Vagina (tissue), 2 donors: Measurements from ENCODE around the gene DOCK8. TPM values are rescaled to one million over a fixed set of nuclear protein-coding genes. Genes with fewer than 3 reads are reported as not detected.

Experiments used
- DNase-seq, 2 donors: peaks; one replicate each; pipeline ENCODE4 v3.0.0-alpha.2; 2017; ENCODE audit errors: extremely low spot score in 2 of 2
- H3K27ac ChIP-seq: fragments of 200-600 bp; sonication (generic); one replicate; pipeline ENCODE4 v1.5.1; 2019
- H3K27me3 ChIP-seq: fragments of 200-600 bp; sonication (generic); one replicate; pipeline ENCODE4 v1.5.1; 2019
- H3K36me3 ChIP-seq, 2 donors: fragments of 200-600 bp; sonication (generic); one replicate each; pipeline ENCODE4 v1.5.1; 2017 to 2019
- H3K4me1 ChIP-seq: fragments of 200-600 bp; sonication (generic); one replicate; pipeline ENCODE4 v1.5.1; 2019
- H3K4me3 ChIP-seq, 2 donors: fragments of 200-600 bp; sonication (generic); 1 replicate in 1 of 2; 2 replicates in 1 of 2; pipeline ENCODE4 v1.5.1; 2016 to 2019
- H3K9me3 ChIP-seq: fragments of 200-600 bp; sonication (generic); one replicate; pipeline ENCODE4 v1.5.1; 2019
- CTCF ChIP-seq, 3 experiments: fragments of 450-650 bp in 2 of 3; fragments of 200-600 bp in 1 of 3; sonication (generic) in 1 of 3; IDR thresholded peaks; one replicate each; pipeline ENCODE4 v1.5.1; 2017 to 2019; ENCODE audit warnings: antibody characterized with exemption in 3 of 3, mild to moderate bottlenecking in 2 of 3, moderate library complexity in 2 of 3
- POLR2A ChIP-seq, 2 donors: fragments of 450-650 bp; IDR thresholded peaks; one replicate each; pipeline ENCODE4 v1.6.1; 2017; ENCODE audit warnings: antibody characterized with exemption in 2 of 2, mild to moderate bottlenecking in 2 of 2, moderate library complexity in 2 of 2
- POLR2AphosphoS5 ChIP-seq, 2 donors: sonication (generic); formaldehyde crosslinking; IDR thresholded peaks; one replicate each; pipeline ENCODE4 v1.9.0; 2017; ENCODE audit warnings: antibody characterized with exemption in 2 of 2, mild to moderate bottlenecking in 2 of 2, low read depth in 1 of 2; ENCODE audit not compliant: insufficient read depth in 1 of 2
- intact Hi-C: fragments of 100-400 bp; cut with DNase I; formaldehyde crosslinking; loops from one replicate; pipeline ENCODE4 v1.15.1; 2023
- total RNA-seq: library from RNA; depleted of rRNA; stranded (reverse); fragments of >200 nt; gene quantifications from one replicate; pipeline ENCODE4 v1.2.3, GENCODE V29; 2016

The DOCK8 gene
- total RNA-seq, 1 donor from 2014 or later = 18.4 TPM

GRCh38 chr9:303502-303901, 88.8 kb downstream of the DOCK8 start:
- Histone ChIP-seq H3K9me3 (no peaks in the 10 kb centered on the region), H3K4me3 (no peak overlapping the region), H3K27ac (no peak overlapping the region), H3K27me3 (no peaks in the 10 kb centered on the region), H3K4me1 (peaks cover 9% of the 10 kb centered on the region), H3K36me3 (no peaks in the 10 kb centered on the region)
- TF ChIP-seq POLR2A (IDR thresholded peaks at IDR 0.05) (no peak), CTCF (IDR thresholded peaks at IDR 0.05) (no peak), POLR2AphosphoS5 (IDR thresholded peaks at IDR 0.05; ENCODE audit: insufficient read depth in 1 of 2, low read depth in 1 of 2) (no peak)
- intact Hi-C loops = no loop called here
- no peak for DNase-seq

GRCh38 chr9:304106-304505, 89.4 kb downstream of the DOCK8 start:
- intact Hi-C loops = no loop called here
- no peak for DNase-seq
- no peaks in the 10 kb centered on the region for H3K36me3 ChIP-seq
- no peaks in the 10 kb centered on the region for H3K9me3 ChIP-seq
- H3K4me1 ChIP-seq = peaks cover 9% of the 10 kb centered on the region
- H3K27ac ChIP-seq = no peak overlapping the region
- no peaks in the 10 kb centered on the region for H3K27me3 ChIP-seq
- H3K4me3 ChIP-seq = no peak overlapping the region
- TF ChIP-seq CTCF (IDR thresholded peaks at IDR 0.05) (no peak), POLR2AphosphoS5 (IDR thresholded peaks at IDR 0.05; ENCODE audit: insufficient read depth in 1 of 2, low read depth in 1 of 2) (no peak), POLR2A (IDR thresholded peaks at IDR 0.05) (no peak)

DNA sequence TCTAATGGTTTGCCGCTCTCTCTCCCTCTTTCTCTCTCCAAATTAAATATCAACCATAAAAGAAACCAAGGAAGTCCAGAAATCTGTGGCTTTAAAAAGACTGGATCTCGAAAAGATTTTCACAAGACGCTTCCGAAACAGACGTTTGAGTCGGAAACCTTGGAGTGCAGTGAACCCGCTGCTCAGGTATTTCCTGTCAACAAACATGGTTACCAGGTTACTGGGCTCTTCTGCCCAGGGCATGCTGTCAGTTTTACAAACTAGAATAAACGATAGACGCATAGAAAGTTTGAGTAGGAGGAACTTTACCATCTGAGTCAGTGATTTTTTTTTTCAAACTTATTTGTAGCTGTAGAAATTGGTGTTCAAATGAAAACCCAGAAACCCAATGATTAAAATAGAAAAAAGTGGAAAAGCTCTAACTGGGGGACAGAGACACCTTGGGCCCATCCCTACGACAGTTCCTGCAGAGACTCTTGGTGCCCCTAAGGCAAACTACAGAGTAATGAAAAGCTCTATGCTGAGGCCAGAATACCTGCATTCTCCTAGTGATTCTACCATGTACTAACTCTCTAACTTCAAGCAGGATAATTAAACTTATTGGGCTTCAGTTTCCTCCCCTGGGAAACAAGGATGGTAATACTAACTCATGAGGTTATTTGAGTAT, 90.0 kb downstream of the DOCK8 start:
- Histone ChIP-seq H3K36me3 (no peaks in the 10 kb centered on the region), H3K9me3 (no peaks in the 10 kb centered on the region), H3K27ac (no peak overlapping the region), H3K4me1 (peaks cover 9% of the 10 kb centered on the region), H3K27me3 (no peaks in the 10 kb centered on the region), H3K4me3 (no peak overlapping the region)
- intact Hi-C loops = no loop called here
- DNase-seq = no peak
- TF ChIP-seq POLR2A (IDR thresholded peaks at IDR 0.05) (no peak), CTCF (IDR thresholded peaks at IDR 0.05) (no peak), POLR2AphosphoS5 (IDR thresholded peaks at IDR 0.05; ENCODE audit: insufficient read depth in 1 of 2, low read depth in 1 of 2) (no peak)

DNA sequence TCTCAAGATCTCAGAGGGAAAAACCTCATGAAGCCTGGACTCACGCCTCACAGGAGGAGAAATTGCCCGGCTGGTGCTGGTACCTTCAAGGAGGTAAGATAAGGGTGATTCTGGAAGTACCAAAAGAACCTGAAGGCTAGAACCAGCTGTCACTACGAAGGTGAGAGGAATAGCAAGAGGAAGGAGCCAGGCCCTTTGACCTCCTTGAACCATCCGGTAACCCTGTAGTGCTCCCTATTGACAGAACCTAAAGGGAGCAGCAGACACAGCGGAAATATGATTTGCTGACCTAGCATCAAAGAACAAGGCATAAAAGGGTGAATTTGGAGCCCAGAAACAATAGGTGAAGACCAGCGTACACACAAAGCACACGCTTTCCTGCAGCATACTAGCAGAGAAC, 92.2 kb downstream of the DOCK8 start:
- TF ChIP-seq POLR2A (IDR thresholded peaks at IDR 0.05) (no peak), CTCF (IDR thresholded peaks at IDR 0.05) (peak in 1 of 3 experiments; percentile 7)
- Histone ChIP-seq H3K27ac (no peak overlapping the region), H3K4me3 (no peak overlapping the region), H3K4me1 (peaks cover 9% of the 10 kb centered on the region), H3K9me3 (no peaks in the 10 kb centered on the region), H3K36me3 (no peaks in the 10 kb centered on the region), H3K27me3 (no peaks in the 10 kb centered on the region)
- no peak for DNase-seq
- intact Hi-C loops = no loop called here

- Histone ChIP-seq H3K36me3 (no peaks in the 10 kb centered on the region), H3K27ac (no peak overlapping the region), H3K4me3 (no peak overlapping the region), H3K9me3 (no peaks in the 10 kb centered on the region), H3K4me1 (no peaks in the 10 kb centered on the region), H3K27me3 (no peaks in the 10 kb centered on the region)
- intact Hi-C loops = no loop called here
- no peak for TF ChIP-seq CTCF (IDR thresholded peaks at IDR 0.05)
- no peak for TF ChIP-seq POLR2A (IDR thresholded peaks at IDR 0.05)
- no peak for TF ChIP-seq POLR2AphosphoS5 (IDR thresholded peaks at IDR 0.05; ENCODE audit: insufficient read depth in 1 of 2, low read depth in 1 of 2)
- no peak for DNase-seq
Measured at GRCh38 chr9:311841-312240, 97.2 kb downstream of the DOCK8 start.
